ENCODE measurements around the gene TMBIM1.

DNA sequence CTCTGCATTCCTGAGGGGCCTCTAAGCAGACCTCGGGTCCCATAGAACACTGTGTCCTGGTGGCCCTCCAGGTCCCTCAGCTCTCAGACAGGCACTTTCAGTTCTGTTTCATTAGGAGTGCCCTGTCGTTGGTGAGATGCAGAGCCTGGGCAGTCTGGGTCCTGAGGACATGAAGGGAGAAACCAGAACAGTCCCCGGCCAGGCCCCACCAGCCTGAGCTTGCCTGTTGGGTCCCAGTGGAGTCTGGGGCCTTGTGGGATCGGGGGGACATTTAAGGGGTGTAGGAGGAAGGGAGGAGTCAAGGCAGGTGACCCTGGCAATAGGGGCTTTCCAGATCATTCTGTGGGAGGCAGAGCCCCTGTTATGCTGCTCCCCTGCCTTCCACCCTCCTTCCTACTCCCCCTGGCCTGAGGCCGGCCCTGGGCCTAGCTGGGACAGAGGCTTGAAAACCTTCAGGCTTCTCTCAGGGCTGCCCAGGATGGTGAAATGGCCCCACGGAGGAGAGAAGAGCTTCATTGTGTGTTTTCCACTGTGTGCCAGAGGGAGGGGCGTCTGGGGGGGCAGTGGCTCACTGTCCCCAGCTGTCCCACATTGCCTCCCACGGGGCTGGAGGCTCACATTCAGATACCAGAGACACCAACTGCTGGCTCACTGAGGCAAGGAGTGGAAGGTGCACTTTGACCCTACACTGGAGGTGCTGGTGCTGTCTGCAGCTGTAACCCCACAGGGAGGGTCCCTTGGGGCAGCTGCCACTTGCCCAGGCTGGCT lies 37.7 kb upstream of the TMBIM1 start:
- TF ChIP-seq, protein P1, sequence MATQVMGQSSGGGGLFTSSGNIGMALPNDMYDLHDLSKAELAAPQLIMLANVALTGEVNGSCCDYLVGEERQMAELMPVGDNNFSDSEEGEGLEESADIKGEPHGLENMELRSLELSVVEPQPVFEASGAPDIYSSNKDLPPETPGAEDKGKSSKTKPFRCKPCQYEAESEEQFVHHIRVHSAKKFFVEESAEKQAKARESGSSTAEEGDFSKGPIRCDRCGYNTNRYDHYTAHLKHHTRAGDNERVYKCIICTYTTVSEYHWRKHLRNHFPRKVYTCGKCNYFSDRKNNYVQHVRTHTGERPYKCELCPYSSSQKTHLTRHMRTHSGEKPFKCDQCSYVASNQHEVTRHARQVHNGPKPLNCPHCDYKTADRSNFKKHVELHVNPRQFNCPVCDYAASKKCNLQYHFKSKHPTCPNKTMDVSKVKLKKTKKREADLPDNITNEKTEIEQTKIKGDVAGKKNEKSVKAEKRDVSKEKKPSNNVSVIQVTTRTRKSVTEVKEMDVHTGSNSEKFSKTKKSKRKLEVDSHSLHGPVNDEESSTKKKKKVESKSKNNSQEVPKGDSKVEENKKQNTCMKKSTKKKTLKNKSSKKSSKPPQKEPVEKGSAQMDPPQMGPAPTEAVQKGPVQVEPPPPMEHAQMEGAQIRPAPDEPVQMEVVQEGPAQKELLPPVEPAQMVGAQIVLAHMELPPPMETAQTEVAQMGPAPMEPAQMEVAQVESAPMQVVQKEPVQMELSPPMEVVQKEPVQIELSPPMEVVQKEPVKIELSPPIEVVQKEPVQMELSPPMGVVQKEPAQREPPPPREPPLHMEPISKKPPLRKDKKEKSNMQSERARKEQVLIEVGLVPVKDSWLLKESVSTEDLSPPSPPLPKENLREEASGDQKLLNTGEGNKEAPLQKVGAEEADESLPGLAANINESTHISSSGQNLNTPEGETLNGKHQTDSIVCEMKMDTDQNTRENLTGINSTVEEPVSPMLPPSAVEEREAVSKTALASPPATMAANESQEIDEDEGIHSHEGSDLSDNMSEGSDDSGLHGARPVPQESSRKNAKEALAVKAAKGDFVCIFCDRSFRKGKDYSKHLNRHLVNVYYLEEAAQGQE (IDR thresholded peaks at IDR 0.05; ENCODE audit: insufficient replicate concordance, low read depth) = no peak
- TF ChIP-seq, protein P2, sequence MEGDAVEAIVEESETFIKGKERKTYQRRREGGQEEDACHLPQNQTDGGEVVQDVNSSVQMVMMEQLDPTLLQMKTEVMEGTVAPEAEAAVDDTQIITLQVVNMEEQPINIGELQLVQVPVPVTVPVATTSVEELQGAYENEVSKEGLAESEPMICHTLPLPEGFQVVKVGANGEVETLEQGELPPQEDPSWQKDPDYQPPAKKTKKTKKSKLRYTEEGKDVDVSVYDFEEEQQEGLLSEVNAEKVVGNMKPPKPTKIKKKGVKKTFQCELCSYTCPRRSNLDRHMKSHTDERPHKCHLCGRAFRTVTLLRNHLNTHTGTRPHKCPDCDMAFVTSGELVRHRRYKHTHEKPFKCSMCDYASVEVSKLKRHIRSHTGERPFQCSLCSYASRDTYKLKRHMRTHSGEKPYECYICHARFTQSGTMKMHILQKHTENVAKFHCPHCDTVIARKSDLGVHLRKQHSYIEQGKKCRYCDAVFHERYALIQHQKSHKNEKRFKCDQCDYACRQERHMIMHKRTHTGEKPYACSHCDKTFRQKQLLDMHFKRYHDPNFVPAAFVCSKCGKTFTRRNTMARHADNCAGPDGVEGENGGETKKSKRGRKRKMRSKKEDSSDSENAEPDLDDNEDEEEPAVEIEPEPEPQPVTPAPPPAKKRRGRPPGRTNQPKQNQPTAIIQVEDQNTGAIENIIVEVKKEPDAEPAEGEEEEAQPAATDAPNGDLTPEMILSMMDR (IDR thresholded peaks at IDR 0.05; ENCODE audit: insufficient read depth, low read length) = no peak
- TF ChIP-seq POLR2AphosphoS5 (IDR thresholded peaks at IDR 0.05; ENCODE audit: low read depth) = no peak

Measured in HL-60 (cell line).